Tibial nerve (tissue), 4 donors: Measurements from ENCODE around the gene IQGAP2.

Source experiments
- EP300 ChIP-seq, 2 donors: sonication (generic); formaldehyde crosslinking; IDR thresholded peaks; one replicate each; pipeline ENCODE4 v1.6.1; 2017; ENCODE audit warnings: antibody characterized with exemption in 2 of 2, mild to moderate bottlenecking in 1 of 2
- POLR2A ChIP-seq, 2 donors: fragments of 450-650 bp; IDR thresholded peaks; one replicate each; pipeline ENCODE4 v1.6.1; 2017; ENCODE audit warnings: antibody characterized with exemption in 2 of 2, mild to moderate bottlenecking in 2 of 2, moderate library complexity in 2 of 2
- TF ChIP-seq, protein P1 (sequence below), 5 experiments: fragments of 200-600 bp in 3 of 5; fragments of 450-650 bp in 2 of 5; sonication (generic) in 3 of 5; IDR thresholded peaks; one replicate each; pipeline ENCODE4 v1.5.1; 2016 to 2019; ENCODE audit warnings: antibody characterized with exemption in 5 of 5, mild to moderate bottlenecking in 3 of 5, moderate library complexity in 2 of 5

DNA sequence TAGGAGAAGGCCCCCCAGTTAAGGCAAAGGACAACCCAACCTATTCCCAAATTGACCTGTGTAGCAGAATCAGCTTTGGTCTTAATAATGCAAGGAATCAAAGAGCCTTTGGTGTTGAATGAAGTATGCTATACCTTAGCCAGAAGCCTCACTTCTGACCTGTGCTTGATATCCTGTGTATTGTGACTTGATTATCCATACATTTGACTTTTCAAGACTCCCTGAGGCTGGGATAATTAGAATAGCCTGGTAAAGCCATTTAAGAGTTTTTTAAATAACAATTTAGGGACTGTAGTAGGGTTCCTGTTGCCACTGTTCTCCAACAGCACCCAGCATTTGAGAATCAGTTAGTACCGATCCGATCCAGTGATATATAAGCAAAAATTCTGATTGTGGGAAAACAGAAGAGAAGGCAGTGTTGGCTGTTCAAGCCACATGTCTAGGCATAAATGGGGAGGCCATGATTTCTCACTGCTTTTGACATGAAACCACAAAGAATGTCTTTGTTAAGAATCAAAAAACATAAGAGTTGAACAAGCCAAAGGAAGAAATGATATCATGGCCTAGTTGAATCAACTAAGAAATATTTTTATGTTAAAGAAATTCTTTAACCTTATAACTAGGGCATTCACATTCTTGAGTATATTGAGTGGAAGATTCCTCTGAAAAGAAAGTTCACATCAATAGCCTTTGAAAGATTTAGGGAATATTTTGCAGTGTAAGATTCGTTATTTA lies 121.2 kb downstream of the IQGAP2 start:
- TF ChIP-seq, protein P1, sequence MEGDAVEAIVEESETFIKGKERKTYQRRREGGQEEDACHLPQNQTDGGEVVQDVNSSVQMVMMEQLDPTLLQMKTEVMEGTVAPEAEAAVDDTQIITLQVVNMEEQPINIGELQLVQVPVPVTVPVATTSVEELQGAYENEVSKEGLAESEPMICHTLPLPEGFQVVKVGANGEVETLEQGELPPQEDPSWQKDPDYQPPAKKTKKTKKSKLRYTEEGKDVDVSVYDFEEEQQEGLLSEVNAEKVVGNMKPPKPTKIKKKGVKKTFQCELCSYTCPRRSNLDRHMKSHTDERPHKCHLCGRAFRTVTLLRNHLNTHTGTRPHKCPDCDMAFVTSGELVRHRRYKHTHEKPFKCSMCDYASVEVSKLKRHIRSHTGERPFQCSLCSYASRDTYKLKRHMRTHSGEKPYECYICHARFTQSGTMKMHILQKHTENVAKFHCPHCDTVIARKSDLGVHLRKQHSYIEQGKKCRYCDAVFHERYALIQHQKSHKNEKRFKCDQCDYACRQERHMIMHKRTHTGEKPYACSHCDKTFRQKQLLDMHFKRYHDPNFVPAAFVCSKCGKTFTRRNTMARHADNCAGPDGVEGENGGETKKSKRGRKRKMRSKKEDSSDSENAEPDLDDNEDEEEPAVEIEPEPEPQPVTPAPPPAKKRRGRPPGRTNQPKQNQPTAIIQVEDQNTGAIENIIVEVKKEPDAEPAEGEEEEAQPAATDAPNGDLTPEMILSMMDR (IDR thresholded peaks at IDR 0.05) = no peak
- TF ChIP-seq POLR2A (IDR thresholded peaks at IDR 0.05) (no peak), EP300 (IDR thresholded peaks at IDR 0.05) (no peak)
